ENCODE results near the gene MFSD1. TPM values are rescaled to one million over a fixed set of nuclear protein-coding genes. Genes with fewer than 3 reads are reported as not detected.

MFSD1 gene
- total RNA-seq, 4 donors from 2014 or later = 9.2 to 86.6 (median 64.0) TPM

DNA sequence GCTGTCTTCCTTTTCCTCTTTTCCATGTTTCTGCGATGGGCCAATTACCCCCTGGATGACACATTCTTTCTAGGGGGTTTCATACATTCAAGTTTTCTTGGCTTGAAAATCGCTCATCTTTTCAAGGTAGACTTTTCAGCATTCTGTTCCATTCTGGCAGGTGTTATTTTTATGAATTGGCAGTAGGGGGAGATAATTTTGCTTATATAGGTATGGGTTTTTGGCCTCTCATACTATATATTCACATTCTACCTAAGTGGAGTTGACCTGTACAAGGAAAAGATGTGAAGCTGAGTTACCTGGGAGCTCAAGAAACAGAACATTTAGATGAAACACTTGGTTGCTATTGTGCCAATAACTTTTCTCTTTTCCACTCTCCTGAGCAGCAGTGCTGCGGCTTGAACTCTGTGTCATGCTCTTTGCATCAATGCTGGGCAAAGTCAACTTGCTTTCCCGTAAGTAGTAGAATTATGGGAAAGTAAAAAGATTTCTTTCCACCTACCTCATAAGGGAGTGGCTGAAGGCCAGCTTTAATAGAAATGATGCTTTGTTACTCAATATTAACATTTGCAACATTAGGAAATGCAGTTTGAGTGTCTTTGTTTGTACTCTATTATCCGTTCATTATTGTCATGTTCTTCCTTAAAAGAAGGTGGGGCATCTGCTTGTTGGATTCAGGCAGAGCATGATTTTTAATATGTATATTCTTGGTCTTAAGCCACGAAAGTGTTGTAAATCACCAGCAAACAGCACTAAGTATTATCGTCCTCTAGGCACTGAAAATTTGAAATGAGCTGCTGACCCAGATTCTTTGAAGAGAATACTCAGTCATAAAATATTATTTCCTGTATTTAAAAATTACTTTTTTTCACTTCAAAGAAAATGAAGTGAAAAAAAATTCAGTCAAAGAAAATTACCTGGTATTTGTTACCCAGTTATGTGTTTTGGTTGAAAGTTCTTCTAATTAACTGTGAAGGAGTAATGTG, 27.7 kb upstream of the MFSD1 start:
- H3K36me3 ChIP-seq = no peaks in the 10 kb centered on the region
- H3K9me3 ChIP-seq = no peaks in the 10 kb centered on the region
- intact Hi-C loops (cut with DNase I; ENCODE audit: low total_unique reads) = no loop called here
- peak; percentile 78 for TF ChIP-seq EP300 (IDR thresholded peaks at IDR 0.05; ENCODE audit: low read depth)
- TF ChIP-seq POLR2AphosphoS5 (IDR thresholded peaks at IDR 0.05) = peak; percentile 16 to 62 (median 61)
- no peak for TF ChIP-seq POLR2A (IDR thresholded peaks at IDR 0.05)
- TF ChIP-seq, protein P1, sequence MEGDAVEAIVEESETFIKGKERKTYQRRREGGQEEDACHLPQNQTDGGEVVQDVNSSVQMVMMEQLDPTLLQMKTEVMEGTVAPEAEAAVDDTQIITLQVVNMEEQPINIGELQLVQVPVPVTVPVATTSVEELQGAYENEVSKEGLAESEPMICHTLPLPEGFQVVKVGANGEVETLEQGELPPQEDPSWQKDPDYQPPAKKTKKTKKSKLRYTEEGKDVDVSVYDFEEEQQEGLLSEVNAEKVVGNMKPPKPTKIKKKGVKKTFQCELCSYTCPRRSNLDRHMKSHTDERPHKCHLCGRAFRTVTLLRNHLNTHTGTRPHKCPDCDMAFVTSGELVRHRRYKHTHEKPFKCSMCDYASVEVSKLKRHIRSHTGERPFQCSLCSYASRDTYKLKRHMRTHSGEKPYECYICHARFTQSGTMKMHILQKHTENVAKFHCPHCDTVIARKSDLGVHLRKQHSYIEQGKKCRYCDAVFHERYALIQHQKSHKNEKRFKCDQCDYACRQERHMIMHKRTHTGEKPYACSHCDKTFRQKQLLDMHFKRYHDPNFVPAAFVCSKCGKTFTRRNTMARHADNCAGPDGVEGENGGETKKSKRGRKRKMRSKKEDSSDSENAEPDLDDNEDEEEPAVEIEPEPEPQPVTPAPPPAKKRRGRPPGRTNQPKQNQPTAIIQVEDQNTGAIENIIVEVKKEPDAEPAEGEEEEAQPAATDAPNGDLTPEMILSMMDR (IDR thresholded peaks at IDR 0.05) = no peak
- 63 to 69% methylated on average over 7 of the region's 7 CpGs for WGBS, 2 donors (ENCODE audit: low coverage in 1 of 2)
- H3K4me3 ChIP-seq = no peak overlapping the region
- in situ Hi-C loops (cut with MboI; ENCODE audit: low pct_ligation_motif_present in 1 of 4, low pct_unique_long_range_greater_than_20kb in 1 of 4, low sequenced_read_pairs in 3 of 4) = no loop called here
- no peaks in the 10 kb centered on the region for H3K27me3 ChIP-seq
- DNase-seq = no peak
- H3K27ac ChIP-seq = peak overlapping the region in 3 of 4 donors; percentile 5 to 26 (median 18)
- peaks cover 0 to 82% (median 27%) of the 10 kb centered on the region in 4 donors for H3K4me1 ChIP-seq

DNA sequence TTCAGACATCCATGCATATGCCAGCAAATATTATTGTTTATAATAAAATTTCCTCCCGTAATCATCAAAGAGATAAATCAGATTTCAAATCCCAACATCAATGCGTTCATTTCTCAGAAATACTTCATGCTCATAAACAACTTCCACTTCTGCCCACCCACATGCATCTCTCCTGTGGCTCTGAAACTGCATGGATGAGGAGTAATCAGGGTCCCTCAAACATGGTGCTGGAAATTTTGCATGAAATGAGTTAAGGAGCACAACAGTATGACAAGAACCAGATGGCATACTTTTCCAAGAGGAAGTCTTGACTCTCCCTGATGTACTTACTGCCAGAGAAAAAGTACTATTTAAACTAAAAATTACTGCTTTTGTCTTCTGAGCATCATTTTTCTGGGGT, 26.9 kb upstream of the MFSD1 start:
- DNase-seq = no peak
- no peaks in the 10 kb centered on the region for H3K36me3 ChIP-seq
- peaks cover 0 to 73% (median 21%) of the 10 kb centered on the region in 4 donors for H3K4me1 ChIP-seq
- 61 to 69% methylated on average over 2 of the region's 2 CpGs for WGBS, 2 donors (ENCODE audit: low coverage in 1 of 2)
- intact Hi-C loops (cut with DNase I; ENCODE audit: low total_unique reads) (no loop called here), in situ Hi-C loops (cut with MboI; ENCODE audit: low pct_ligation_motif_present in 1 of 4, low pct_unique_long_range_greater_than_20kb in 1 of 4, low sequenced_read_pairs in 3 of 4) (loop anchor here in 2 of 4 donors (25.0 kb wide), 1 partner anchor 238 kb away; no protein-coding TSS in a partner anchor)
- no peak overlapping the region for H3K4me3 ChIP-seq
- no peaks in the 10 kb centered on the region for H3K9me3 ChIP-seq
- H3K27me3 ChIP-seq = no peaks in the 10 kb centered on the region
- H3K27ac ChIP-seq = peak overlapping the region in 3 of 4 donors; percentile 5 to 26 (median 18)
- TF ChIP-seq EP300 (IDR thresholded peaks at IDR 0.05; ENCODE audit: low read depth) (no peak), POLR2A (IDR thresholded peaks at IDR 0.05) (no peak), POLR2AphosphoS5 (IDR thresholded peaks at IDR 0.05) (no peak)
- TF ChIP-seq, protein P1 (IDR thresholded peaks at IDR 0.05) = no peak

DNA sequence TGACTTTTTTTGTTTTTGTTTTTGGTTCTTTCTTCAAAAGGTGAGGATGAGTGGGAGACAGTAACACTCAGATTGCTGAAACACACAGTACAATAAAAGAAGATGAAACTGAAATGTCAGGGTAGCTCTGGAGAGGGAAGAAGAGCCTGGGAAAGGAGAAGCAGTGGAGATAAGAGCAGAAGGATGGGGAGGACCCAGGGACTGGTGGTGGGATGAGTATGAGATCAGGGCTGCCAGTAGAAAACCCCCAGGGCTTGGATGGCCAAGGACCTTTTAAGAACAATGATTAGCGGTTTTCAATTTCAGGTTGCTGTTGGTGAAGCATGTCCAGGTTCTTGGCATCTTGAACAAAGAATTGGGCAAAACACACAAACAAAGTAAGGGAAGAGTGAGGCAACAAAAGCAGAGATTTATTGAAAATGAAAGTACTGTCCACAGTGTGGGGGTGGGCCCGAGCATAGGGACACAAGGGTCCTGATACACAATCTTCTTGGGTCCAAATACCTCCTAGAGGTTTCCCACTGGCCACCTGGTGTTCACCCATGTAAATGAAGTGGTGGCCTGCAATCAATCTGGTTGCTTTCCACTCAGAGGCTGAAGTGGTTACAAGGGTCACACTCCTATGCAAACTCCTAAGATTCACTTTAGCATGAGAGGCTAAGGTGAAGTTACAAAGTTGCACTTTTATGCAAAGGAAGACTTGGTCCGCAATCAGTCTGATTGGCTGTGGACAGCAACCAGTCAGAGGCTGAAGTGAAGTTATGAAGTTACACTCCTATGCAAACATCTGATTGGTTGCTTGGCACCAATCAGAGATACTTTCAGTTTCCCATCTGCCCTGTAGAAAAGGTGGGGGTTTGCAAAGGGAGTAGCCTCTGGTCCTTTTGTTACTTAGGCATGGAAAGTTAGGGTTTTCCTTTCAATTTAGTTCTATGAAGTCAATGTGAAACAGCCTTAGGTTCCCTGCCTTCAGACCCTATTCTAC, 26.1 kb upstream of the MFSD1 start:
- WGBS, 2 donors (ENCODE audit: low coverage in 1 of 2) = 65 to 92% methylated on average over 2 to 3 of the region's 3 CpGs
- Histone ChIP-seq H3K27ac (peak overlapping the region in 2 of 4 donors; percentile 3 to 18), H3K4me3 (no peak overlapping the region), H3K36me3 (no peaks in the 10 kb centered on the region), H3K9me3 (no peaks in the 10 kb centered on the region), H3K4me1 (peaks cover 0 to 66% (median 21%) of the 10 kb centered on the region in 4 donors), H3K27me3 (no peaks in the 10 kb centered on the region)
- intact Hi-C loops (cut with DNase I; ENCODE audit: low total_unique reads) (no loop called here), in situ Hi-C loops (cut with MboI; ENCODE audit: low pct_ligation_motif_present in 1 of 4, low pct_unique_long_range_greater_than_20kb in 1 of 4, low sequenced_read_pairs in 3 of 4) (loop anchor here in 2 of 4 donors (25.0 kb wide), 1 partner anchor 238 kb away; no protein-coding TSS in a partner anchor)
- DNase-seq = no peak
- TF ChIP-seq POLR2A (IDR thresholded peaks at IDR 0.05) (no peak), EP300 (IDR thresholded peaks at IDR 0.05; ENCODE audit: low read depth) (no peak), POLR2AphosphoS5 (IDR thresholded peaks at IDR 0.05) (no peak)
- TF ChIP-seq, protein P1 (IDR thresholded peaks at IDR 0.05) = no peak

All from transverse colon (tissue), 4 donors.